Parathyroid adenoma (tissue), 2 donors: ENCODE measurements around the gene UBAP2.

ENCODE experiments used
- H2AFZ ChIP-seq: fragments of 300-600 bp; sonication (generic); one replicate; pipeline ENCODE4 v1.7.0; 2017; ENCODE audit warnings: antibody characterized with exemption, mild to moderate bottlenecking
- H3K27ac ChIP-seq: fragments of 300-600 bp; sonication (generic); one replicate; pipeline ENCODE4 v1.7.0; 2017
- H3K27me3 ChIP-seq: fragments of 300-600 bp; sonication (generic); one replicate; pipeline ENCODE4 v1.7.0; 2017; ENCODE audit warnings: low read length; ENCODE audit not compliant: control insufficient read depth, insufficient read depth
- H3K36me3 ChIP-seq: fragments of 300-600 bp; sonication (generic); one replicate; pipeline ENCODE4 v1.7.0; 2017; ENCODE audit warnings: low read length; ENCODE audit not compliant: control insufficient read depth, insufficient read depth
- H3K4me1 ChIP-seq: fragments of 300-600 bp; sonication (generic); one replicate; pipeline ENCODE4 v1.7.0; 2017; ENCODE audit warnings: control low read depth
- H3K4me2 ChIP-seq: fragments of 300-600 bp; sonication (generic); one replicate; pipeline ENCODE4 v1.7.0; 2017; ENCODE audit warnings: low read length
- H3K4me3 ChIP-seq: fragments of 300-600 bp; sonication (generic); one replicate; pipeline ENCODE4 v1.7.0; 2017; ENCODE audit warnings: low read depth, low read length
- H3K79me2 ChIP-seq: fragments of 300-600 bp; sonication (generic); one replicate; pipeline ENCODE4 v1.7.0; 2017; ENCODE audit warnings: control low read depth
- H3K9ac ChIP-seq: fragments of 300-600 bp; sonication (generic); one replicate; pipeline ENCODE4 v1.7.0; 2017; ENCODE audit warnings: mild to moderate bottlenecking
- H3K9me3 ChIP-seq: fragments of 300-600 bp; sonication (generic); one replicate; pipeline ENCODE4 v1.7.0; 2017; ENCODE audit warnings: low read length; ENCODE audit not compliant: control insufficient read depth
- CTCF ChIP-seq: fragments of 300-600 bp; sonication (generic); IDR thresholded peaks from one replicate; pipeline ENCODE4 v1.7.0; 2017; ENCODE audit warnings: antibody characterized with exemption, mild to moderate bottlenecking
- donor health status: primary hyperparathyroidism.

Gene UBAP2

GRCh38 chr9:33894316-33894715 is 154.4 kb downstream of the UBAP2 start:
- no peak overlapping the region for H3K4me2 ChIP-seq
- H3K9ac ChIP-seq, result no peak overlapping the region
- H3K27me3 ChIP-seq, result no peaks in the 10 kb centered on the region
- H3K4me3 ChIP-seq, result no peak overlapping the region
- H3K27ac ChIP-seq, result no peak overlapping the region
- no peak overlapping the region for H2AFZ ChIP-seq
- H3K9me3 ChIP-seq, result no peaks in the 10 kb centered on the region
- no peaks in the 10 kb centered on the region for H3K36me3 ChIP-seq
- no peaks in the 10 kb centered on the region for H3K4me1 ChIP-seq
- TF ChIP-seq CTCF, result no peak
- H3K79me2 ChIP-seq, result no peaks in the 10 kb centered on the region

- Histone ChIP-seq H2AFZ (no peak overlapping the region), H3K27ac (no peak overlapping the region), H3K4me2 (no peak overlapping the region), H3K4me3 (no peak overlapping the region), H3K4me1 (no peaks in the 10 kb centered on the region), H3K9ac (no peak overlapping the region), H3K79me2 (no peaks in the 10 kb centered on the region), H3K9me3 (no peaks in the 10 kb centered on the region), H3K27me3 (no peaks in the 10 kb centered on the region), H3K36me3 (no peaks in the 10 kb centered on the region)
- no peak for TF ChIP-seq CTCF
These were observed 154.8 kb downstream of the UBAP2 start for GRCh38 chr9:33893861-33894260.

- Histone ChIP-seq H3K36me3 (no peaks in the 10 kb centered on the region), H3K4me1 (peaks cover 4% of the 10 kb centered on the region), H3K9me3 (no peaks in the 10 kb centered on the region), H3K27ac (no peak overlapping the region), H3K4me3 (no peak overlapping the region), H2AFZ (no peak overlapping the region), H3K27me3 (no peaks in the 10 kb centered on the region), H3K9ac (no peak overlapping the region), H3K79me2 (peaks cover 7% of the 10 kb centered on the region), H3K4me2 (no peak overlapping the region)
- TF ChIP-seq CTCF, result no peak
These were observed 162.7 kb downstream of the UBAP2 start for GRCh38 chr9:33885948-33886347.

GRCh38 chr9:33884856-33885701 is 163.6 kb downstream of the UBAP2 start:
- Histone ChIP-seq H3K9me3 (no peaks in the 10 kb centered on the region), H3K4me1 (peaks cover 4% of the 10 kb centered on the region), H3K9ac (no peak overlapping the region), H3K79me2 (peaks cover 7% of the 10 kb centered on the region), H3K36me3 (no peaks in the 10 kb centered on the region), H3K27ac (no peak overlapping the region), H3K4me3 (no peak overlapping the region), H3K4me2 (no peak overlapping the region), H2AFZ (no peak overlapping the region), H3K27me3 (no peaks in the 10 kb centered on the region)
- TF ChIP-seq CTCF, result no peak

GRCh38 chr9:33881635-33882034 is 167.1 kb downstream of the UBAP2 start:
- H3K9ac ChIP-seq, result no peak overlapping the region
- no peaks in the 10 kb centered on the region for H3K27me3 ChIP-seq
- H3K4me1 ChIP-seq, result peaks cover 4% of the 10 kb centered on the region
- H3K9me3 ChIP-seq, result no peaks in the 10 kb centered on the region
- no peak overlapping the region for H3K4me2 ChIP-seq
- no peak for TF ChIP-seq CTCF
- no peak overlapping the region for H2AFZ ChIP-seq
- no peak overlapping the region for H3K4me3 ChIP-seq
- peaks cover 28% of the 10 kb centered on the region for H3K79me2 ChIP-seq
- no peak overlapping the region for H3K27ac ChIP-seq
- H3K36me3 ChIP-seq, result no peaks in the 10 kb centered on the region
